ENCODE results near the gene APOA4. TPM values are rescaled to one million over a fixed set of nuclear protein-coding genes. Genes with fewer than 3 reads are reported as not detected.

The APOA4 gene
- total and polyA plus RNA-seq, 2 of the 13 experiments (the other 11 are each of a cell fraction or from before 2014, with no cell fraction given): 3.8 to 7.2 TPM

GRCh38 chr11:116826751-116827431 lies 3.8 kb upstream of the APOA4 start (continued):
- TF ChIP-seq IKZF5 (CRISPR knock-in tag; IDR thresholded peaks at IDR 0.05) (peak; percentile 95), IRF9 (CRISPR knock-in tag; IDR thresholded peaks at IDR 0.05; ENCODE audit: borderline replicate concordance) (peak; percentile 70; the same call in 1 of the 2 replicates), ARID4A (CRISPR knock-in tag; IDR thresholded peaks at IDR 0.05; ENCODE audit: borderline replicate concordance) (peak; percentile 81; the same call in 1 of the 2 replicates), SRSF4 (IDR thresholded peaks at IDR 0.05; ENCODE audit: low read depth, low read length, poor library complexity, severe bottlenecking) (no peak), SKI (IDR thresholded peaks at IDR 0.05; ENCODE audit: partially characterized antibody) (peak; percentile 90), ZNF644 (CRISPR knock-in tag; IDR thresholded peaks at IDR 0.05; ENCODE audit: low read depth) (peak; percentile 46; the same call in 1 of the 2 replicates), FOXC1 (CRISPR knock-in tag; IDR thresholded peaks at IDR 0.05; ENCODE audit: borderline replicate concordance) (peak; percentile 89), HOXA5 (CRISPR knock-in tag; IDR thresholded peaks at IDR 0.05) (peak; percentile 76; the same call in 1 of the 2 replicates), ZNF75D (CRISPR knock-in tag; IDR thresholded peaks at IDR 0.05; ENCODE audit: borderline replicate concordance) (no peak), ZBTB34 (CRISPR knock-in tag; IDR thresholded peaks at IDR 0.05) (peak; percentile 77; the same call in 1 of the 2 replicates), NFRKB (IDR thresholded peaks at IDR 0.05) (no peak), HES4 (CRISPR knock-in tag; IDR thresholded peaks at IDR 0.05; ENCODE audit: borderline replicate concordance) (no peak), ZSCAN30 (CRISPR knock-in tag; IDR thresholded peaks at IDR 0.05) (no peak), ZNF563 (CRISPR knock-in tag; IDR thresholded peaks at IDR 0.05) (no peak), NFE2L2 (IDR thresholded peaks at IDR 0.05; ENCODE audit: low read length) (no peak), EP300 (IDR thresholded peaks at IDR 0.05; ENCODE audit: low read depth in 2 of 2, low read length in 2 of 2) (peak; percentile 35 to 82; a peak in 3 of 4 replicates), EP300 (CRISPR knock-in tag; IDR thresholded peaks at IDR 0.05; ENCODE audit: borderline replicate concordance) (peak; percentile 71; the same call in 1 of the 2 replicates), MAX (IDR thresholded peaks at IDR 0.05) (no peak), ZNF629 (CRISPR knock-in tag; conservative IDR thresholded peaks at IDR 0.05) (peak; percentile 26; the same call in 1 of the 2 replicates), ZNF160 (CRISPR knock-in tag; IDR thresholded peaks at IDR 0.05) (peak; percentile 71; the same call in 1 of the 2 replicates), ZNF138 (CRISPR knock-in tag; IDR thresholded peaks at IDR 0.05; ENCODE audit: low read depth) (no peak), ZFP37 (CRISPR knock-in tag; IDR thresholded peaks at IDR 0.05; ENCODE audit: borderline replicate concordance) (no peak)

All from HepG2 (cell line).